Esophagus muscularis mucosa (tissue), 4 donors: Measurements from ENCODE around the gene CNIH2. TPM values are rescaled to one million over a fixed set of nuclear protein-coding genes. Genes with fewer than 3 reads are reported as not detected.

Source experiments
- DNase-seq: peaks from one replicate; pipeline ENCODE4 v3.0.0-alpha.2; 2017; ENCODE audit errors: extremely low spot score
- H3K27ac ChIP-seq, 4 donors: fragments of 200-600 bp; sonication (generic); replicated peaks in 1 of 4; 1 replicate in 3 of 4; 2 replicates in 1 of 4; pipeline ENCODE4 v1.5.1; 2016 to 2019; ENCODE audit warnings: mild to moderate bottlenecking in 1 of 4
- H3K27me3 ChIP-seq, 4 donors: fragments of 200-600 bp; sonication (generic); one replicate each; pipeline versions ENCODE4 v1.5.1 to v1.6.0; 2016 to 2019
- H3K36me3 ChIP-seq, 4 donors: fragments of 200-600 bp; sonication (generic); one replicate each; pipeline ENCODE4 v1.5.1; 2016 to 2019
- H3K4me1 ChIP-seq, 4 donors: fragments of 200-600 bp; sonication (generic); one replicate each; pipeline ENCODE4 v1.5.1; 2016 to 2019
- H3K4me3 ChIP-seq, 4 donors: fragments of 200-600 bp; sonication (generic); 1 replicate in 2 of 4; 2 replicates in 2 of 4; pipeline ENCODE4 v1.5.1; 2016 to 2019; ENCODE audit warnings: mild to moderate bottlenecking in 4 of 4, moderate library complexity in 1 of 4
- H3K9me3 ChIP-seq, 4 donors: fragments of 200-600 bp; sonication (generic); 1 replicate in 3 of 4; 2 replicates in 1 of 4; pipeline ENCODE4 v1.5.1; 2016 to 2019
- EP300 ChIP-seq: sonication (generic); formaldehyde crosslinking; IDR thresholded peaks from one replicate; pipeline ENCODE4 v1.6.1; 2017; ENCODE audit warnings: antibody characterized with exemption
- POLR2A ChIP-seq: fragments of 450-650 bp; IDR thresholded peaks from one replicate; pipeline ENCODE4 v1.6.1; 2017; ENCODE audit warnings: antibody characterized with exemption, moderate library complexity, mild to moderate bottlenecking, low read depth
- POLR2AphosphoS5 ChIP-seq, 2 donors: sonication (generic); formaldehyde crosslinking; IDR thresholded peaks; one replicate each; pipeline ENCODE4 v1.6.1; 2017; ENCODE audit warnings: antibody characterized with exemption in 2 of 2
- WGBS: methylation state at CpG from one replicate; pipeline ENCODE4 v1.1.5; 2018; 5-methylcytosine and 5-hydroxymethylcytosine counted together
- intact Hi-C: fragments of 100-400 bp; cut with DNase I; formaldehyde crosslinking; loops from one replicate; pipeline ENCODE4 v1.15.1; 2023
- total RNA-seq, 4 donors: library from RNA; depleted of rRNA; stranded (reverse); fragments of >200 nt; gene quantifications; one replicate each; pipeline versions ENCODE4 v1.1.0 to v1.2.1, GENCODE V29; 2016
- TF ChIP-seq, protein P1 (sequence below), 3 experiments: fragments of 200-600 bp in 2 of 3; fragments of 450-650 bp in 1 of 3; sonication (generic) in 2 of 3; IDR thresholded peaks; one replicate each; pipeline ENCODE4 v1.5.1; 2017 to 2019; ENCODE audit warnings: antibody characterized with exemption in 3 of 3, mild to moderate bottlenecking in 2 of 3, moderate library complexity in 1 of 3

CNIH2 gene
- total RNA-seq, 4 donors from 2014 or later: 0.40 TPM; not detected in 3

DNA sequence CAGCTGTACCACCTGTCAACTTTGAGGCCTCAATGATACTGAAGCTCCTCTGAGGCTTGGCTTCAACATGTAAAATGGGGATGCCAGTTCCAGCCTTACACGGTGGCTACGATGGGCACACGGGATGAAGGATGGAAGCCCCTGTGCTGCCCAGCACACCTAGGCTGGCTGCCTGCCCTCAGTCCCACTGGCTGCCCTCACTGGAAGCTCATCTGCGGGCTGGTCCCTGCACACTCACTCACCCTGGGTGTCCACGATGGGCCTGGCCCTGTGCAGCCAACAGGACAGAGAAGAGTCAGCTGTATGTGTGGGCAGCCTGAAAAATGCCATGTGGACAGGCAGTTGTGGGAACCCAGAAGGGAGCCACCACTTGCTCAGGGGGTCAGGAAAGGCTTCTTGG is 8.7 kb downstream of the CNIH2 start:
- Histone ChIP-seq H3K27ac (no peak overlapping the region), H3K4me3 (no peak overlapping the region), H3K36me3 (peaks cover 0 to 37% (median 12%) of the 10 kb centered on the region in 4 donors), H3K4me1 (peaks cover 42 to 70% (median 47%) of the 10 kb centered on the region in 4 donors), H3K9me3 (no peaks in the 10 kb centered on the region), H3K27me3 (peaks cover 0 to 6% (median under 1%) of the 10 kb centered on the region in 4 donors)
- no peak for DNase-seq
- WGBS: 92% methylated on average over 3 of the region's 5 CpGs
- TF ChIP-seq, protein P1, sequence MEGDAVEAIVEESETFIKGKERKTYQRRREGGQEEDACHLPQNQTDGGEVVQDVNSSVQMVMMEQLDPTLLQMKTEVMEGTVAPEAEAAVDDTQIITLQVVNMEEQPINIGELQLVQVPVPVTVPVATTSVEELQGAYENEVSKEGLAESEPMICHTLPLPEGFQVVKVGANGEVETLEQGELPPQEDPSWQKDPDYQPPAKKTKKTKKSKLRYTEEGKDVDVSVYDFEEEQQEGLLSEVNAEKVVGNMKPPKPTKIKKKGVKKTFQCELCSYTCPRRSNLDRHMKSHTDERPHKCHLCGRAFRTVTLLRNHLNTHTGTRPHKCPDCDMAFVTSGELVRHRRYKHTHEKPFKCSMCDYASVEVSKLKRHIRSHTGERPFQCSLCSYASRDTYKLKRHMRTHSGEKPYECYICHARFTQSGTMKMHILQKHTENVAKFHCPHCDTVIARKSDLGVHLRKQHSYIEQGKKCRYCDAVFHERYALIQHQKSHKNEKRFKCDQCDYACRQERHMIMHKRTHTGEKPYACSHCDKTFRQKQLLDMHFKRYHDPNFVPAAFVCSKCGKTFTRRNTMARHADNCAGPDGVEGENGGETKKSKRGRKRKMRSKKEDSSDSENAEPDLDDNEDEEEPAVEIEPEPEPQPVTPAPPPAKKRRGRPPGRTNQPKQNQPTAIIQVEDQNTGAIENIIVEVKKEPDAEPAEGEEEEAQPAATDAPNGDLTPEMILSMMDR (IDR thresholded peaks at IDR 0.05): no peak
- TF ChIP-seq POLR2A (no peak), POLR2AphosphoS5 (IDR thresholded peaks at IDR 0.05) (no peak), EP300 (no peak)
- intact Hi-C loops: no loop called here

DNA sequence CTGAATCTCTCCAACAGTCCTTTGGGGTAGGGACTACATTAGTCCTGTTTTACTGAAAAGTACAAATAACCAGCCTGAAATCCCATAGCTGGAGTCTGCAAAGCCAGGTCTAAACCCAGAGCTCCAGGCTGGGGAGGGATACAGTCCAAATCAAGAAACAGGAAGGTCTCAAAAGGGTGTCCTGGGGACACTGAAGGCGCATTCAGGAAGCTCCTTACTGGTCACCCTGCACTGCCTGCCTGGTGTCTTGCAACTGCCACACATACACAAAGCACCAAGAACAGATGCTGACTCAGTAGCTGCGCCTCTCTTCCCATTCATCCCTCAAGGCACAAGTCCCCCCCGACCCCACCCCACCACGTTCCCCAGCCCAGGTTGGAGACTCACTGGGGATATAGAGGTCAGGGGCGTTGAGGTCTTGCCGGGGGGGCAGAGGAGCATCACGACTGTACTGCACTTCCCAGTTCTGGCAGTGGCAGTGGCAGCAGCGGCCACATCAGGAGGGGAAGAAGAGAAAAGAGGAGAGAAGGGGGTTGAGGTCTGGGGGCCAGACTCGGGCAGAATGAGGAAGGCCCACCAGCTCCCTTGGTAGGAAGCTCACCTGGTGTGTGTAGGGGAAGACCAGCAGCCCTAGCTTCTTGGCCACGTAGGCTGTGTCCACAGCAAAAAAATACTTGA is 9.4 kb downstream of the CNIH2 start:
- WGBS: 76% methylated on average over 5 of the region's 10 CpGs
- peaks cover 43 to 70% (median 48%) of the 10 kb centered on the region in 4 donors for H3K4me1 ChIP-seq
- peaks cover 0 to 37% (median 12%) of the 10 kb centered on the region in 4 donors for H3K36me3 ChIP-seq
- DNase-seq: no peak
- peak overlapping the region in 1 of 4 donors; percentile 89 for H3K27ac ChIP-seq
- intact Hi-C loops: no loop called here
- H3K27me3 ChIP-seq: peaks cover 2 to 13% (median 6%) of the 10 kb centered on the region in 4 donors
- TF ChIP-seq, protein P1 (IDR thresholded peaks at IDR 0.05): no peak
- TF ChIP-seq POLR2A (no peak), EP300 (no peak), POLR2AphosphoS5 (IDR thresholded peaks at IDR 0.05) (no peak)
- H3K4me3 ChIP-seq: peak overlapping the region in 1 of 4 donors; percentile 94
- H3K9me3 ChIP-seq: no peaks in the 10 kb centered on the region

DNA sequence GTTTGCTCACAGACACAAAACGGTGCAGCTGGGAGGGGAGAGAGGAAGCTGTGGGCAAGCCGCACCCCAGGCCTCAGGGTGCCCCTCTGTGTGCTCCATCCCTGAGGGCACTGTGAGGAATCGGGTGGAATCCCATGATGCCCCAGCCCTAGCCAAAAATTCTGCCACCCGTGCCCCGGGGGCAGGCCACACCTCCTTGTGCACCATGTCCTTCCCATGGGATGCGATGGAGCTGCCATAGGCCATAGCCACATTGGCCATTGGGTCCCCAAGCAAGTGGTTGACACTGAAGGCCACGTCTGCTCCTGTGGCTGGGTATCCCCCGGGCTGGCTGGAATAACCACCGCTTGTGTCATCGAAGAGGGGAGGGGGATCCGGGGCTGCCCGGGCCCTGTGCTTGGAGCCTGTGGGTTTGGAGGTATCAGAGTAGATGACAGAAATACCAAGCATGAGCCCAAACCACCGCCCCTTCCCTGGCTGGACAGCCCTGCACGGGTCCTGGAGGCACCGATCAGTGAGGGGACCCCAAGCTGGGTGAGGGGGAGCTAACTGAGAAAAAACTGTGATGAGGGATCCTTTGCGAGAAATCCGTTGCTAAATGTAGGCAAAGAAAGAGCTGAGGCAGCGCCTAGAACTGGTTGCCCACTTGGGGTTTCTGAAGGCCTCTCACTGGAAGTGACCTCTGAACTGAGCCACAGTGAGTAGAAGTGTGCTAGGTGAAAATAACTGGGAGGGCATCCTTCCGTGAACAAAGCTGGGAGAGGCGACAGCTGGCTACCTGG is 10.1 kb downstream of the CNIH2 start:
- peaks cover 2 to 20% (median 13%) of the 10 kb centered on the region in 4 donors for H3K27me3 ChIP-seq
- H3K36me3 ChIP-seq: peaks cover 0 to 37% (median 12%) of the 10 kb centered on the region in 4 donors
- peaks cover 38 to 67% (median 42%) of the 10 kb centered on the region in 4 donors for H3K4me1 ChIP-seq
- H3K27ac ChIP-seq: peak overlapping the region; percentile 89 to 97 (median 93)
- WGBS: 34% methylated on average over 12 of the region's 20 CpGs
- peak overlapping the region; percentile 67 to 100 (median 88) for H3K4me3 ChIP-seq
- no peak for TF ChIP-seq POLR2AphosphoS5 (IDR thresholded peaks at IDR 0.05)
- TF ChIP-seq POLR2A: no peak
- TF ChIP-seq, protein P1 (IDR thresholded peaks at IDR 0.05): no peak
- TF ChIP-seq EP300: no peak
- intact Hi-C loops: no loop called here
- no peak for DNase-seq
- no peaks in the 10 kb centered on the region for H3K9me3 ChIP-seq

DNA sequence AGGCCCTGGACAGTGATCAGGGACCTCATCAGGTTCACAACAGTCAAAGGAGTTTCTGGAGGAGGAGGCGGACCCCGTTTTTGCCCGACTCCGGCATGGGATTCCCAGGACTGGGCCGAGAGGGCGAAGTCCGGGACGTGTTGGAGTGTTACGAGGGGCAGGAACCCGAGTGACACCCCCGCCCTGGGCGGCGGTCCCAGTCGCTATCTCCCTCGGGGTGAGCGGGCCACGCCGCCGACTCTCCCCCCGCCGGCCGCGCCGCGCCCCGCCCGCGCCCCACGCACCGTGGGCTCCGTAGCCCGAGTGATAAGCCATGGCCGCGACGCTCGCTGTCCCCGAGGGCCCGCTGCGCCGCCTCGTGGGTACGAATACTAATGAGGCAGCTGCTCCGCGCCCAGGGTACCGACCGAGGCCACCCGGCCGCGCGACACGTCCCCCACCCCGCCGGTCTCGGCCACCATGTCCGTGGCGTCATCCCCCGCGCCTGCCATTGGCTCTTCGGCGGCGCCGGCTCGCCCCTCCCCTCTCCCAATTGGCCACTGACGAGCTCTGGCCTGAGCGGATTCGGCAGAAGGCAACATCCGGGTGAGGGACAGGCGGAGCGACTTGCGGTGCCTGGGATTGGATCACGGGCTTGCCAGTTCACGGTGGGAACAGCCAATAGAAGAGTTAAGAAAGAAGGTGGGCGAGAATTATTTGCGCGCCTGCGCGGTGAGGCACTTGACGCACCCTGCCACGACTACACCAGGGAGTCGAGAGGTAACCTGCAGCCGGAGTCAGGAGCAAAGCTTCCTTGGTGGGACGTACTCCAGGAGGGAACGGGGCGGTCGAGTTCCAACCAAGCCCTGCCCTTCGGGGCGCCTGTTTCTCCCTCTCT is 10.9 kb downstream of the CNIH2 start, which contains the start of gene YIF1A:
Gene YIF1A, minus strand, starts transcription at position 473 of the 877 bp plus-strand sequence. Its CDS starts 158 bp downstream, at position 315.
- Histone ChIP-seq H3K4me1 (peaks cover 38 to 64% (median 42%) of the 10 kb centered on the region in 4 donors), H3K36me3 (peaks cover 0 to 30% (median 11%) of the 10 kb centered on the region in 4 donors), H3K27me3 (peaks cover 2 to 28% (median 19%) of the 10 kb centered on the region in 4 donors), H3K4me3 (peak within 1 kb of the TSS; percentile 67 to 100 (median 88)), H3K27ac (peak within 1 kb of the TSS; percentile 89 to 97 (median 93)), H3K9me3 (no peaks in the 10 kb centered on the region)
- WGBS: under 1% methylated on average over 30 of the region's 87 CpGs
- TF ChIP-seq EP300: no peak
- TF ChIP-seq, protein P1 (IDR thresholded peaks at IDR 0.05): peak in 1 of 3 experiments; percentile 31
- peak; percentile 95 for TF ChIP-seq POLR2A
- TF ChIP-seq POLR2AphosphoS5 (IDR thresholded peaks at IDR 0.05): peak; percentile 96 to 98
- DNase-seq: peak; percentile 99
- intact Hi-C loops: no loop called here
